ENCODE results near the gene VMO1. TPM values are rescaled to one million over a fixed set of nuclear protein-coding genes. Genes with fewer than 3 reads are reported as not detected.

VMO1 gene
- total and polyA plus RNA-seq, 9 donors: 0.69 to 3.5 (median 1.3) TPM; not detected in 1

- 82 to 91% (median 87%) methylated on average over 13 of the region's 13 CpGs for WGBS, 3 donors
- Histone ChIP-seq H3K27me3 (no peaks in the 10 kb centered on the region), H3K36me3 (no peaks in the 10 kb centered on the region), H3K4me3 (no peak overlapping the region), H3K27ac (no peak overlapping the region), H3K9me3 (no peaks in the 10 kb centered on the region), H3K4me1 (ENCODE audit: insufficient read depth) (no peaks in the 10 kb centered on the region)
- DNase-seq: no peak
- intact Hi-C loops (cut with DNase I): no loop called here
- TF ChIP-seq EP300 (IDR thresholded peaks at IDR 0.05): no peak
- no peak for TF ChIP-seq CTCF (IDR thresholded peaks at IDR 0.05)
These were observed 30.7 kb upstream of the VMO1 start for GRCh38 chr17:4816826-4817225.

GRCh38 chr17:4815043-4815675, 29.0 kb upstream of the VMO1 start:
- H3K27ac ChIP-seq: no peak overlapping the region
- 78 to 85% (median 81%) methylated on average over 7 of the region's 7 CpGs for WGBS, 3 donors
- no peaks in the 10 kb centered on the region for H3K4me1 ChIP-seq (ENCODE audit: insufficient read depth)
- no peaks in the 10 kb centered on the region for H3K27me3 ChIP-seq
- no peaks in the 10 kb centered on the region for H3K9me3 ChIP-seq
- H3K4me3 ChIP-seq: no peak overlapping the region
- no peaks in the 10 kb centered on the region for H3K36me3 ChIP-seq
- no peak for TF ChIP-seq POLR2A (IDR thresholded peaks at IDR 0.05)
- no peak for TF ChIP-seq CTCF (IDR thresholded peaks at IDR 0.05)
- TF ChIP-seq EP300 (IDR thresholded peaks at IDR 0.05): no peak
- DNase-seq: no peak
- intact Hi-C loops (cut with DNase I): no loop called here

- H3K4me3 ChIP-seq: no peak overlapping the region
- intact Hi-C loops (cut with DNase I): no loop called here
- DNase-seq: no peak
- H3K36me3 ChIP-seq: no peaks in the 10 kb centered on the region
- H3K9me3 ChIP-seq: no peaks in the 10 kb centered on the region
- H3K4me1 ChIP-seq (ENCODE audit: insufficient read depth): peaks cover 5% of the 10 kb centered on the region
- TF ChIP-seq POLR2A (IDR thresholded peaks at IDR 0.05): no peak
- TF ChIP-seq EP300 (IDR thresholded peaks at IDR 0.05): no peak
- TF ChIP-seq CTCF (IDR thresholded peaks at IDR 0.05): no peak
- H3K27me3 ChIP-seq: no peaks in the 10 kb centered on the region
- 79 to 88% (median 81%) methylated on average over 7 of the region's 7 CpGs for WGBS, 3 donors
- no peak overlapping the region for H3K27ac ChIP-seq
These were observed 26.5 kb upstream of the VMO1 start for GRCh38 chr17:4812690-4813089.

GRCh38 chr17:4811471-4811870, 25.3 kb upstream of the VMO1 start:
- no peaks in the 10 kb centered on the region for H3K9me3 ChIP-seq
- H3K27me3 ChIP-seq: no peaks in the 10 kb centered on the region
- intact Hi-C loops (cut with DNase I): no loop called here
- 88 to 96% (median 96%) methylated on average over 12 of the region's 12 CpGs for WGBS, 3 donors
- no peaks in the 10 kb centered on the region for H3K36me3 ChIP-seq
- no peak for DNase-seq
- TF ChIP-seq CTCF (IDR thresholded peaks at IDR 0.05) (no peak), POLR2A (IDR thresholded peaks at IDR 0.05) (no peak), EP300 (IDR thresholded peaks at IDR 0.05) (no peak)
- no peak overlapping the region for H3K4me3 ChIP-seq
- H3K27ac ChIP-seq: no peak overlapping the region
- peaks cover 7% of the 10 kb centered on the region for H3K4me1 ChIP-seq (ENCODE audit: insufficient read depth)

All from ovary (tissue), 9 donors.